H1 (cell line): Measurements from ENCODE around the gene EML5.
A peak's percentile ranks its signal among the peaks of the same experiment; 100 is the strongest.

ENCODE experiments used
- CTCF ChIP-seq, 3 experiments: IDR thresholded peaks; 1 replicate in 2 of 3; 2 replicates in 1 of 3; pipeline versions ENCODE4 v1.5.1 to v1.6.1; 2011; ENCODE audit warnings: low read length in 3 of 3, mild to moderate bottlenecking in 3 of 3, inconsistent platforms in 2 of 3, low read depth in 1 of 3, moderate library complexity in 1 of 3; ENCODE audit not compliant: insufficient read depth in 1 of 3; ENCODE audit errors: control extremely low read depth in 1 of 3
- TBP ChIP-seq: IDR thresholded peaks from 2 replicates; pipeline ENCODE4 v1.6.1; 2011; ENCODE audit warnings: low read depth, low read length, improper control_type of control experiment

GRCh38 chr14:88837495-88837894, 44.7 kb upstream of the EML5 start:
- TF ChIP-seq TBP (no peak), CTCF (IDR thresholded peaks at IDR 0.05; ENCODE audit: control extremely low read depth in 1 of 3, insufficient read depth in 1 of 3, low read depth in 1 of 3, low read length in 3 of 3) (0 out of 4 replicates have a peak, but pooled peaks of 1 of the 3 experiments have one; percentile 5)
